OCI-LY1 (cell line): ENCODE measurements around the gene SORD.
"Not testable (repeated sequence)": the region's sequence is repeated elsewhere in the genome, so short reads cannot be mapped to it uniquely, and the experiment has no call there.

Source experiments
- CTCF ChIP-seq: fragments of 200-600 bp; sonication (generic), shearing (Covaris generic); IDR thresholded peaks from 2 replicates; pipeline ENCODE4 v1.5.1; 2017; ENCODE audit warnings: mild to moderate bottlenecking, antibody characterized with exemption, low read length, moderate library complexity, mixed read lengths
- EZH2 ChIP-seq: fragments of 200-600 bp; sonication (generic), shearing (Covaris generic); IDR thresholded peaks from 2 replicates; pipeline ENCODE4 v1.8.0; 2017; ENCODE audit warnings: borderline replicate concordance, mixed run types, mild to moderate bottlenecking, antibody characterized with exemption, low read length, moderate library complexity, mixed read lengths

- TF ChIP-seq EZH2, CTCF: not testable (repeated sequence)
Observed at GRCh38 chr15:44988870-44989219, 34.1 kb upstream of the SORD start.
